Amygdala (tissue), 56 donors: Measurements from ENCODE around the gene MGMT.

Source experiments
- DNase-seq, 56 donors: peaks; one replicate each; lab custom pipeline; 2025; lab: John Stamatoyannopoulos, UW

The MGMT gene

GRCh38 chr10:129717816-129718547 is 250.9 kb downstream of the MGMT start:
- DNase-seq, result no peak

- DNase-seq, result no peak
Observed at GRCh38 chr10:129718548-129719414, 251.7 kb downstream of the MGMT start.

GRCh38 chr10:129719415-129719739 is 252.3 kb downstream of the MGMT start:
- no peak for DNase-seq

GRCh38 chr10:129719889-129720590 is 253.0 kb downstream of the MGMT start:
- no peak for DNase-seq

- DNase-seq, result no peak
Observed at GRCh38 chr10:129725011-129725410, 258.0 kb downstream of the MGMT start.

GRCh38 chr10:129725482-129725881 is 258.4 kb downstream of the MGMT start:
- no peak for DNase-seq

- no peak for DNase-seq
Observed at GRCh38 chr10:129725890-129726631, 259.0 kb downstream of the MGMT start.

- no peak for DNase-seq
Observed at GRCh38 chr10:129727071-129727470, 260.0 kb downstream of the MGMT start.

GRCh38 chr10:129727495-129727894 is 260.5 kb downstream of the MGMT start:
- DNase-seq, result no peak

GRCh38 chr10:129728246-129728820 is 261.3 kb downstream of the MGMT start:
- DNase-seq, result no peak

GRCh38 chr10:129728905-129729795 is 262.1 kb downstream of the MGMT start:
- no peak for DNase-seq

- no peak for DNase-seq
Observed at GRCh38 chr10:129730272-129730992, 263.4 kb downstream of the MGMT start.

- no peak for DNase-seq
Observed at GRCh38 chr10:129730993-129731325, 263.9 kb downstream of the MGMT start.

- no peak for DNase-seq
Observed at GRCh38 chr10:129740532-129741279, 273.7 kb downstream of the MGMT start.

- no peak for DNase-seq
Observed at GRCh38 chr10:129741280-129741977, 274.4 kb downstream of the MGMT start.

GRCh38 chr10:129741978-129742741 is 275.1 kb downstream of the MGMT start:
- DNase-seq, result no peak
